ENCODE results near the gene C4orf36.

Gene C4orf36

GRCh38 chr4:86870442-86871069, 21.7 kb downstream of the C4orf36 start:
- in situ Hi-C loops (cut with MboI; ENCODE audit: low pct_unique_long_range_greater_than_20kb, low sequenced_read_pairs, unreplicated experiment), result no loop called here
- no peak for TF ChIP-seq CTCF (IDR thresholded peaks at IDR 0.05; ENCODE audit: extremely low read depth, insufficient read depth, missing control alignments)

GRCh38 chr4:86857341-86858052, 34.7 kb downstream of the C4orf36 start:
- no peak for TF ChIP-seq CTCF (IDR thresholded peaks at IDR 0.05; ENCODE audit: extremely low read depth, insufficient read depth, missing control alignments)
- in situ Hi-C loops (cut with MboI; ENCODE audit: low pct_unique_long_range_greater_than_20kb, low sequenced_read_pairs, unreplicated experiment), result no loop called here
- DNase-seq (ENCODE audit: low spot score), result no peak

More at GRCh38 chr4:86870442-86871069, 21.7 kb downstream of the C4orf36 start:
- no peak for DNase-seq (ENCODE audit: low spot score)

- TF ChIP-seq CTCF (IDR thresholded peaks at IDR 0.05; ENCODE audit: extremely low read depth, insufficient read depth, missing control alignments), result no peak
- in situ Hi-C loops (cut with MboI; ENCODE audit: low pct_unique_long_range_greater_than_20kb, low sequenced_read_pairs, unreplicated experiment), result no loop called here
- DNase-seq (ENCODE audit: low spot score), result no peak
These were observed 35.3 kb downstream of the C4orf36 start for GRCh38 chr4:86856896-86857295.

- in situ Hi-C loops (cut with MboI; ENCODE audit: low pct_unique_long_range_greater_than_20kb, low sequenced_read_pairs, unreplicated experiment), result no loop called here
- no peak for TF ChIP-seq CTCF (IDR thresholded peaks at IDR 0.05; ENCODE audit: extremely low read depth, insufficient read depth, missing control alignments)
- no peak for DNase-seq (ENCODE audit: low spot score)
These were observed 36.6 kb downstream of the C4orf36 start for GRCh38 chr4:86855572-86855971.

GRCh38 chr4:86853209-86853608, 39.0 kb downstream of the C4orf36 start:
- in situ Hi-C loops (cut with MboI; ENCODE audit: low pct_unique_long_range_greater_than_20kb, low sequenced_read_pairs, unreplicated experiment), result no loop called here
- no peak for DNase-seq (ENCODE audit: low spot score)
- no peak for TF ChIP-seq CTCF (IDR thresholded peaks at IDR 0.05; ENCODE audit: extremely low read depth, insufficient read depth, missing control alignments)

- in situ Hi-C loops (cut with MboI; ENCODE audit: low pct_unique_long_range_greater_than_20kb, low sequenced_read_pairs, unreplicated experiment), result no loop called here
- no peak for TF ChIP-seq CTCF (IDR thresholded peaks at IDR 0.05; ENCODE audit: extremely low read depth, insufficient read depth, missing control alignments)
- no peak for DNase-seq (ENCODE audit: low spot score)
These were observed 43.2 kb downstream of the C4orf36 start, which contains the start of gene SLC10A6 for GRCh38 chr4:86848732-86849619. Gene SLC10A6 (minus strand): TSS chr4:86849384. CDS start chr4:86849115, 269 bp downstream.

Data from GM13977 (cell line).